GM08714 (cell line): ENCODE results near the gene FAM193A.

ENCODE experiments used
- H3K4me3 ChIP-seq: fragments of 200-500 bp; sonication (Bioruptor generic); 2 replicates; pipeline ENCODE4 v1.5.1; 2014; ENCODE audit warnings: mild to moderate bottlenecking, low read length, inconsistent platforms
- ZNF274 ChIP-seq: IDR thresholded peaks from 2 replicates; pipeline ENCODE4 v1.6.1; 2012; ENCODE audit warnings: mild to moderate bottlenecking, low read depth, low read length

FAM193A gene

GRCh38 chr4:2689114-2689513, 152.7 kb downstream of the FAM193A start:
- no peak for TF ChIP-seq ZNF274
- no peak overlapping the region for H3K4me3 ChIP-seq

DNA sequence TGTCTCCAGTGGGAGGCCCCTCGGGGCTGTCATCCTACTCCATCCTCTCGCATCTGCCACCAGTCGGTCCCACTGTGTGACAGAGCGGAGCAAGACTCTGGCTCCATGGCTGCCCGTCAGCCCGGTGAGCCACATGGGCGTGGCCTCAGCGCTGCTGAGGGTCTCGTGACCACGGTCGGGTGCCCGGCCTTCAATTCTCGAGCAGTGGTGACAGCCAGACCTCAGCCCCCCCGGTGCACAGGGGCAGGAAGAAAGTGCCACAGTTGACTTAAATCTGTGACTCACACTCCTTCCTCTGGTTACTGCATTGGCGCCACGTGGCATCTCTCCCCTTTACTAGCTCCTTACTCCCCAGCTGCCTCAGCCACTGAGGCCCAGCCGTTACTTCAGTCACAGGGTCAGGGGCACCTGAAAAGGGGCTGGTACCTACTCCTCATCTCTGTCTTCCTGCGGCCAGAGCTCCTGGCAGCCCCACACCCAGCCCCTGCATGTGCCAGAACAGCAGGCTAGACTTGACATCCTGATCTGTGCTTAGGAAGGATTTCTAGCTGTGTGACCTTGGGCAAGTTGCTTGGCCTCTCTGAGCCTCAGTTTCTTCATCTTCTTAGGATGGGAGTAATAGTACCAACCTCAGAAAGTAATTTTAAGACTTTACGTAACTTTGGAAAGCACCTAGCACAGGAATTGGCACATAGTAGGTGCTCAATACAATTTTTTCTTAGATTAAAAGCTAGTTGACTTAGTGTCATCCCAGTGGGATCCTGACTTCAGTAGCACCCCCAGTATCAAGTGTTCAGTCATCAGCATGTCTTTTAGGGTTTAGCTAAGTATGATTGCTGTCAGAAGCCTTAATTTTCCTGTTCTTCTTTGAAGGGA, 153.6 kb downstream of the FAM193A start:
- no peak for TF ChIP-seq ZNF274
- no peak overlapping the region for H3K4me3 ChIP-seq

GRCh38 chr4:2691313-2691712, 154.9 kb downstream of the FAM193A start:
- no peak for TF ChIP-seq ZNF274
- H3K4me3 ChIP-seq = no peak overlapping the region

GRCh38 chr4:2691952-2692435, 155.5 kb downstream of the FAM193A start:
- H3K4me3 ChIP-seq = no peak overlapping the region
- TF ChIP-seq ZNF274 = no peak

DNA sequence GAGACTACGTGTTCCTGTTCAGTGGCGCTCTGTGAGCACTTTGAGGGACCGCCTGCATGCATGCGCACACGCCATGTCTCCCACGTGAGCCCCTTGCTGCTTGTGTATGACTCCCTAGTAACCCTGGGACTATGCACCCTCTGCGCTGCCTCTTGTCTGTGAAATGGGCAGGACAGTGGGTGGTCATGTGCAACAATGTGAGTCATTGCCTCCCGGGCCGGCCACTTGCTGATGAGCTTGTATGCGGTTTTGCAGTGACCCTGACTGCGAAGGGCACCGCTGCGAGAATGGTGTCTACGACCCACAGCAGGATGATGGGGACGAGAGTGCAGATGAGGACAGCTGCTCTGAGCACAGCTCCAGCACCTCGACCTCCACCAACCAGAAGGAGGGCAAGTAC, 158.2 kb downstream of the FAM193A start:
- TF ChIP-seq ZNF274 = no peak
- no peak overlapping the region for H3K4me3 ChIP-seq

DNA sequence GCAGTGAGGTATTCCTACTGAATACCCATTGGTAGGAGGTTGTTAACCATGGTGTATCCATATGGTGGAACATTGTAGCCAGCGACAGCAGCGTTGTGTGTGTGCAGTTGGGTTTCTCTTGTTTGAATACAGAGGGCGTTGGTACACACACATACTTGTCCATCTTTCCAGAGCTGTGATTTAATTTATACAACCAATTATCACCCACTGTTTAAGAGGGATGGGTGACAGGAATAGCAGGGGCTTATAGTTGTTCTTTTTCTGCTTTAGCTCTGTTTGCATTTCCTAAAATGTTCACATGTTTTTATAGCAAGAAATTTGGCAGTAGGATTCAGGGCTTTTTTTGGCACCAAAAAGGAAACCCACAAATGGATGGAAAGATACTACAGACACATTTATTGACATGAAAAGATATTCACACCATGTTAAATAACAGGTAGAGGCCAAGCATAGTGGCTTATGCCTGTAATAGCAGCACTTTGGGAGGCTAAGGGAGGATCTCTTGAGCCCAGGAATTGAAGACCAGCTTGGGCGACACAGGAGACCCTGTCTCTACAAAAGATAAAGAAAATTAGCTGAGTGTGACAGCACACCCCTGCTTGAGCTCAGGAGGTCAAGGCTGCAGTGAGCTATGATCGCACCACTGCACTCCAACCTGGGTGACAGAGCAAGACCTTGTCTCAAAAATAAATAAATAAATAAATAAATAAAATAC, 159.1 kb downstream of the FAM193A start:
- H3K4me3 ChIP-seq = no peak overlapping the region
- TF ChIP-seq ZNF274 = no peak

DNA sequence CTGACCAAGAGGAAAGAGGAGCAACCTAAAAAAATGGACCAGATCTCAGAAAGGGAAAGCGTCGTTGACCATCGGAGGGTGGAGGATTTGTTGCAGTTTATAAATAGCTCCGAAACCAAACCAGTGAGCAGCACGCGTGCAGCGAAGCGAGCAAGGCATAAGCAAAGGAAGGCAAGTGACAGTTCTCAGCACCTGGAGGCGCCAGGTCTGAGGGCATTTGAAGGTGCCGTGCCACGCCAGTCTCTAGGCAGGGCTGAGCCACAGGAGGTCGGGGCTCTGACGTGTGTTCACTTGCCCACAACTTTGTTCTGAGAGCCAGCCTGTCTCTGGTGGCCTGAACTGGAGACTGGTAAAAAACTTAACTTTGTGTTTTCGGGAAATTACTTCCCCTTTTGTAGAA, 160.0 kb downstream of the FAM193A start:
- no peak overlapping the region; the same call in 1 of the 2 replicates for H3K4me3 ChIP-seq
- TF ChIP-seq ZNF274 = no peak

DNA sequence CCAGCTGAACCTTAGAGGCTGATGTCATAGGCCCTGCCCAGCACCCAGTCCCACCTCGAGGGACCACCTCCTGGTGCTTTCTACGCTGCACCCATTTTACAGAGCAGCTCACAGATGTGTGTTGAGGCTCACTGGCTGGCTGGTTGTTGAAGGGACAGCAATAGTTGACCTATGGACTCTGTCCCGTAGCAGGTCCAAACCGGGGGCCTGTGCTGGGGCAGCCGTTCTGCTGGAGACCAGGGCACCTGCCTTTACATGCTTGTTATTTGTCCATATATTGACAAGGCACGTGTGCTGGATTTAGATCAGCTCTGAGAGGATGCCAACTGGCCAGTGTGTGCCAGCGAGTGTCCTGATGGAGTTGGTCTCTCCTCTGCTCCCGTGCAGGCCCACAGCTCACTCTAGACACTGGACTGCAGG, 161.6 kb downstream of the FAM193A start:
- no peak for TF ChIP-seq ZNF274
- H3K4me3 ChIP-seq = no peak overlapping the region

DNA sequence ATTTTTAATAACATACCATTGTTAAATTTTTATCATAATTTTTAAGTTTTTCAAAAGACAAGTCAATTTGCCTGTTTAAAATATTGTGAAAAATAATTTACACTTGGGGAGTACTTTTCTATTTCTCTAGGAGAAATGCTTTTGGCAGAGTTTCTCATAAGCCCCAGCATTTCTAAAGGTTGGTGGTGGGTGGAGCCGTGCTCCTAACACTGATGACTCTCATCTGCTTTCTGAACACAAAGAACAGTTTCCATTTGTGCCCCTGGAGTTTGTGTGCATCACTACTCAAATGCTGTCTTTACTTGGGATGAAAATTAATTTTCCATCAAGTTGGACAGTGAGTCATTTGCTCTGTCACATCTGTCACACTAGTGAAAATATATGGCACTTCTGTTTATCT, 162.1 kb downstream of the FAM193A start:
- TF ChIP-seq ZNF274 = no peak
- no peak overlapping the region for H3K4me3 ChIP-seq

DNA sequence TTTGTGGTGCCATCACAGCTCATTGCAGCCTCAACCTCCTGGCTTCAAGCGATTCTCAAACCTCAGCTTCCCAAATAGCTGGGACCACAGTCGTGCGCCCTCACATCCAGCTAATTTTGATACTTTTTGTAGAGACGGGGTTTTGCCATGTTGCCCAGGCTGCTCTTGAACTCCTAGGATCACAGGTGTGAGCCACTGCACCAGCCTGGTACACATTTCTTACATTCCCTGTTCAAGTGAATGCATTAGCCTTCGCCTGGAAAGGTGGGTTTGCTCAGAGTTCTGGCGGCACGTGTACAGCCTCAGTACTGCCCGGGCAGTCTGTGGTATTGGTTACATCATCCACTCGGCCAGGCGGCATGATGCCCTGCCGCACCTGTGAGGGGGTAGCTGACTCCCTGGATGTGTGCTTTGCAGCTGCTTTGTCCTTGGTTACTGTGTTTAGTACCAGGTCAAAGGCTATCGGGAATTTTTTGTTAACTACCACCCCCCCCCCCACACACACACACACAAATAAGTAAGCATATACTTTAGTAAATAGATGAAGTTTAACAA, 162.6 kb downstream of the FAM193A start:
- no peak overlapping the region for H3K4me3 ChIP-seq
- no peak for TF ChIP-seq ZNF274

GRCh38 chr4:2699534-2699933, 163.1 kb downstream of the FAM193A start:
- no peak for TF ChIP-seq ZNF274
- H3K4me3 ChIP-seq = no peak overlapping the region

- TF ChIP-seq ZNF274 = no peak
- no peak overlapping the region for H3K4me3 ChIP-seq
These were observed 163.6 kb downstream of the FAM193A start for GRCh38 chr4:2700031-2700430.

GRCh38 chr4:2702361-2702760, 165.9 kb downstream of the FAM193A start:
- H3K4me3 ChIP-seq = no peak overlapping the region
- no peak for TF ChIP-seq ZNF274

GRCh38 chr4:2702770-2703169, 166.3 kb downstream of the FAM193A start:
- no peak for TF ChIP-seq ZNF274
- H3K4me3 ChIP-seq = no peak overlapping the region
